ENCODE results near the gene SEMA3A.

Gene SEMA3A

DNA sequence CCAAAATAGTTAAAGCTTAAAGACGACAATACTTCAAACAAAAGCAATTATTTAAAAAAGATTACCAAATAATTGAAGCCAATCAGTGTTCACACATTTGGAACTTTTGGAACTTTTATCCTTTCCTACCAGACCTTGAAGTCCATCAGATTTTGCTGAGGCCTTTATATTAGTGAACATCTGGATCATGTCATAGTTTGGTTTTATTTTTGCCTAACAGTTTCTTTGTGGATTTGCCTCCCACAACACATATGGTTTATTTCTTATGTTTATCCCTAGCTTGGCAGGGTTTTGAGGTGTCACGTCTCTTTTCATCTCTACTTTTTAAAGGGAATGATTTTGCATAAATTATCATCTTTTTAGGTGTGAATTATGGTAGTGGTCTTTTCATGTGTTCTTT, 242.4 kb downstream of the SEMA3A start:
- Mint-ChIP-seq H3K4me3 (no peak overlapping the region), H3K4me1 (no peaks in the 10 kb centered on the region), H3K9me3 (peaks cover 11% of the 10 kb centered on the region), H3K27ac (no peak overlapping the region), H3K36me3 (no peaks in the 10 kb centered on the region)
- ATAC-seq (no peak), DNase-seq (ENCODE audit: low spot score in 2 of 2) (no peak)

DNA sequence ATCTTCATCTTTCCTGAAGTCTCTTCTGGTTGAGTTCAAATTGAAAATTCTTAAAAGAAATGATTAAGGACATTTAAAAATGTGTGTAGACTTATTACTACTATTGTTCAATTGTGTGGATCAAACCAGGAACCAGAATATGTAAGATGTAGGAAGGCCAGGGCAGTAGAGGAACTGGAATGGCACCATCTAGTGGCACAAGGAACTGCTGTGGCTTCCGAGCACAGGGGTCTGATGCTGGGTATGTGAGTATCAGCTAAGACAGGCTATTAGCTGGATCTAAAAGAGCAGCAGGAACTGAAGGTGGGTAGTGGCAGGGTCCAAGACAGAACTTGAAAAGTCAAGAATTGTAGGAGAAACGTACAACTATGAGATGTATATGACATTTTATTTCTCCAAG, 247.3 kb downstream of the SEMA3A start:
- Mint-ChIP-seq H3K4me3 (no peak overlapping the region), H3K36me3 (no peaks in the 10 kb centered on the region), H3K4me1 (no peaks in the 10 kb centered on the region), H3K27ac (no peak overlapping the region), H3K9me3 (peaks cover 4% of the 10 kb centered on the region)
- DNase-seq (ENCODE audit: low spot score in 2 of 2): no peak
- ATAC-seq: no peak

DNA sequence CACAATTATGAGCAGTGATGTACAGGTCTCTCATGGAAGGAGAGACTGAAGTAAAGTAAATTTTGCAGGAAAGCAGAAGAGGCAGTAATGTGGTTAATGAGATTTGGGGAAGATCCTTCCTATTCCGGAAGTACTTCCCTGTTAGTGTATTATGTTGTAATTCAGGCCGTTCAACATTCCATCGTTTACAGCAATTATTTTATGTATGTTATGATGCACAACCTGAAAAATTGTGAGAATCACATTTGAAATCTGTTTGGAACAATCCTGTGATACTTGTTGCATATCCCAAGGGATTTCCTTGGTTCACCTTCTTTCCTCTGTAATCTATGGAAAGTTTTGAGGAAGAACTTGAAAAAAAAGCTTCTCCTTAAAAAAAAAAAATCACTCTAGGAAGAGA, 247.8 kb downstream of the SEMA3A start:
- Mint-ChIP-seq H3K4me3 (no peak overlapping the region), H3K27ac (no peak overlapping the region), H3K9me3 (peaks cover 4% of the 10 kb centered on the region), H3K4me1 (no peaks in the 10 kb centered on the region), H3K36me3 (no peaks in the 10 kb centered on the region)
- DNase-seq (ENCODE audit: low spot score in 2 of 2) (no peak), ATAC-seq (no peak)

DNA sequence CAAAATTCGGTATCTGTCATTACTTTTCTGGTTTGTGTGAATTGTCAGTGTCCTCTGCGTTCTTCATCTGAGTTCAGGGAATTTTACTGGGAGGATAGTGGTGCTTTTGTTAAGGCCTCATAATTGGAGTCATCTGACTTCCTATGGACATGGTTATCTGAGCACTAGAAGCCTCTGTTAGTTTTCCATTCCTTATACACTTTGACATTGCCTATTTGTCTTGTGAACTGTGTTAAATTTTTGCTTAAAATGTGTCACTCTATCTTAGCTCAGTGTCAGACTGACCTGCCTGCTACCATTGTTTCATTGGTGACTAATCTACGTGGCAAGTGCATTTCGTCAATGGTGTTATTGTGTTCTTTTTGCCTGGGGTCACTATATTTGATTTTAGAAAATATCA, 253.3 kb downstream of the SEMA3A start:
- peaks cover 5% of the 10 kb centered on the region for H3K9me3 Mint-ChIP-seq
- H3K4me3 Mint-ChIP-seq: no peak overlapping the region
- no peak for ATAC-seq
- DNase-seq (ENCODE audit: low spot score in 2 of 2): no peak
- H3K27ac Mint-ChIP-seq: no peak overlapping the region
- H3K36me3 Mint-ChIP-seq: no peaks in the 10 kb centered on the region
- no peaks in the 10 kb centered on the region for H3K4me1 Mint-ChIP-seq

DNA sequence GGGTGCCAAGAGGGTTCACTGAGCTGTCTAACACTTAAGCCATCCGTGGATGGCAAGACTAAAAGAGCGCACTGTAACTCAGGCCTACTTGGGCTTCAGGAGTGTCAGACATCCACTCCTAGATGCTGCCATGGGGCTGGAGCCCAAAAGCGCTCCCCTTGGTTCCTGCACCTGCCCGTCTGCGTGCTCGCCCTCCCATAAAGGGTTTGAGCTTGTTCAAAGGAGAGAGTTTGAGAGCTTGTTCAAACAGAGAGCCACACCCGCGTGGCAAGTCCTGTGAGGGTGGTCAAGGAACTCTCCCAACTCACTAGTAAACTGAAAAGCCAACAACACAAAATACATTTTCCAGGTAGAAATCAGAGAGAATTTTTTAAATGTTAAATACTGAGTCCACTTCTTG, 256.7 kb downstream of the SEMA3A start:
- H3K9me3 Mint-ChIP-seq: peaks cover 8% of the 10 kb centered on the region
- no peak for DNase-seq (ENCODE audit: low spot score in 2 of 2)
- ATAC-seq: no peak
- no peaks in the 10 kb centered on the region for H3K36me3 Mint-ChIP-seq
- H3K4me1 Mint-ChIP-seq: no peaks in the 10 kb centered on the region
- H3K27ac Mint-ChIP-seq: no peak overlapping the region
- no peak overlapping the region for H3K4me3 Mint-ChIP-seq

DNA sequence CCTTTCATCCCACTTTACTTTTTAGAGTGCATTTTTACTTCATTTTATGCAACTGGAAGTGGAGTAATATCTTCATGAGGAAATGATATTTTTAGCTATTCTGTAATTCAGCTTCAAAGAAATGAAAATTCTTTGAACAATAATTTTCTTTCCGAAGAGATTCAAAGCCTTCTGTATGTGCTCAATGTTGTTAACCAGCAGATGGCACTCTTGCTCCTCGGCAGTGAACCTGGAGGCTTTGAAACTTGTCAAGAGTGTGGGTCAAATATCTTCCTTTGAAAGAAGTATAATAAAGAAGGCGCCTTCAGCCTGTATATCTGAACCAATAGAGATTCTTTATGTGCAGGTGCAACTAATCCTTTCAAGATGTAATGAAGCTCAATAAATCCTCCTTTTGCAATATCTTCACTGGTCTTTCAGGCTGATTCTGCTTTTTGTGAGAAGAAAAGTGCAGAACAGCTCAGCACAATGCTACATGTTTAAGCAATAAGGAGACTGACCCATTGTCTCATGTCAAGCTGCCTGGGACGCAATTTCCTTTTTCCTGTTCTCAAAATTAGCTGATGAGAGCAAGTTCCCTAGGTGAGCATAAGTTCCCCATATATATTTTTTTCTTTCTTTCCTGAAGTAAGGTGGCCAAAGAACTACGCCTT, 258.4 kb downstream of the SEMA3A start:
- ATAC-seq: no peak
- no peaks in the 10 kb centered on the region for H3K36me3 Mint-ChIP-seq
- H3K27ac Mint-ChIP-seq: no peak overlapping the region
- H3K4me1 Mint-ChIP-seq: no peaks in the 10 kb centered on the region
- DNase-seq (ENCODE audit: low spot score in 2 of 2): no peak
- H3K4me3 Mint-ChIP-seq: no peak overlapping the region
- H3K9me3 Mint-ChIP-seq: peaks cover 12% of the 10 kb centered on the region

DNA sequence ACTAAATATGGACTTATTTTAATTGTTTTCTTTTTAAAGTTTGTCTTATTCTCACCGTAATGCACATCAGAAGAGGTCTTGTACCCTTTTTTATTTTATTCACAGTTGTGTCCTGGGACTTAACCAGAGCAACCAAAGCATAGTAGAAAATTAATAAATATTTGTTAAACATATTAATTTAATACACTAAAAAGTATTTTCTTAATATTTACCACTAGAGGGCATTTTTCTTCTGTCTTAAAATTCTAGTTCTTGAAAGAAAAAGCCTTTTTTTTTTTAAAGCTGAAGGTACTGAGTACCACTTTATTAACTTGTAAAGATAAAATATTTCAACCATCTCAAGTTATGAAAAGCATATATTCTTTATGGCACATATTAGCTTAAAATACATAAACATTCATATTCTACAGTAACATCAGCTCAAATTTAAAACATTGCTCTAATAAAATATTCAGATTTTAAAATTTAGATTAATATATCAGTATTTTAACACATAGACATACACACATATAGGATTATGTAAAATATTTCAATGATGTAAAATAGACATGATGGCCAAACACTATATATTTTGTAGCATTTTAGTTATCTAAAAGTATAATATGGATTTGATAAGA, 260.4 kb downstream of the SEMA3A start:
- no peaks in the 10 kb centered on the region for H3K36me3 Mint-ChIP-seq
- peaks cover 7% of the 10 kb centered on the region for H3K9me3 Mint-ChIP-seq
- H3K27ac Mint-ChIP-seq: no peak overlapping the region
- DNase-seq (ENCODE audit: low spot score in 2 of 2) (no peak), ATAC-seq (no peak)
- H3K4me1 Mint-ChIP-seq: no peaks in the 10 kb centered on the region
- H3K4me3 Mint-ChIP-seq: no peak overlapping the region

DNA sequence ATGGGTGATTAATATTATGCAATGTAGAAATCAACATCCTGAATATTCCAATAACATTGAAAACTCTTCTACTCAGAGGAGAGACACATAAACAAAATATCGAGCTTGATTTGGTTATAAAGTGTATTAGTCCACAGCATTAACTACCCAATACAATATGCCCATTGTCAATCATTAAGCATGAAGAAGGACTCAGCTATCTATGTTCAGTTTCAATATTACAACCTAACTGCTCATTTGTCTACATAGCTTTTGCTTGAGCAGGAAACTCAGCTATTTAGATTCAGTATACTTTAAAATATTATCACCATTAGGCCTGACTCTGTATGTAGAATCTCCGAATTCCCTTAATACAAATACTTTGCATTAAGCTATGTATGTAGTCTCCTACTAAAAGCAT, 262.6 kb downstream of the SEMA3A start:
- no peaks in the 10 kb centered on the region for H3K36me3 Mint-ChIP-seq
- H3K9me3 Mint-ChIP-seq: peaks cover 7% of the 10 kb centered on the region
- ATAC-seq: no peak
- DNase-seq (ENCODE audit: low spot score in 2 of 2): no peak
- no peak overlapping the region for H3K27ac Mint-ChIP-seq
- H3K4me3 Mint-ChIP-seq: no peak overlapping the region
- no peaks in the 10 kb centered on the region for H3K4me1 Mint-ChIP-seq

DNA sequence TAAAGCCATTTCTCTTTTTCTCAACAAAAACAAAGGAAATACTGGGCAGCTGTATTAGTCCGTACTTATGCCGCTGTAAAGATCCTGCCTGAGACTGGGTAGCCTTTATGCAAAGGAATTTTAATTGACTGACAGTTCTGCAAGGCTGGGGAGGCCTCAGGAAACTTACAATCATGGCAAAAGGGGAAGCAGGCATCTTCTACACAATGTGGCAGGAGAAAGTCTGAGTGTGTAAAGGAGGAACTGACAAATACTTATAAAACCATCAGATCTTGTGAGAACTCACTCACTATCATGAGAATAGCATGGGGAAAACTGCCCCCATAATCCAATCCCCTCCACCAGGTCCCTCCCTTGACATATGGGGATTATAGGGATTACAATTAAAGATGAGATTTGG, 264.3 kb downstream of the SEMA3A start:
- DNase-seq (ENCODE audit: low spot score in 2 of 2): no peak
- Mint-ChIP-seq H3K4me3 (no peak overlapping the region), H3K36me3 (no peaks in the 10 kb centered on the region), H3K9me3 (peaks cover 7% of the 10 kb centered on the region), H3K4me1 (no peaks in the 10 kb centered on the region), H3K27ac (no peak overlapping the region)
- ATAC-seq: no peak

DNA sequence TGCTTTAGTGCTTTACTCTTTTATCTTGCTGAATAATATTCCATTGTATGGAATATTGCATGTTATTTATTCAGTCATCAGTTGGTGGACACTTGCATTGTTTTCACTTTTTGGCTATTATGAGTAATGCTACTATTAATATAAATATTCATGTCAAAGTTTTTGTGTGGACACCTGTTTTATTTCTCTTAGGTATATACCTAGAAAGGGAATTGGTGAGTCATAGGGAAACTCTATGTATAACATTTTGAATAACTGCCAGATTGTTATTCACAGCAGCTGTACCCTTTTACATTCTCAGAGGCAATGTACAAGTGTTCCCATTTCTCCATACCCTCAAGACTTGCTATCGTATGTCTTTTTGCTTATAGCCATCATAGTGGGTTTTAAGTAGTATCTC, 268.7 kb downstream of the SEMA3A start:
- no peaks in the 10 kb centered on the region for H3K36me3 Mint-ChIP-seq
- ATAC-seq (no peak), DNase-seq (ENCODE audit: low spot score in 2 of 2) (no peak)
- H3K9me3 Mint-ChIP-seq: no peaks in the 10 kb centered on the region
- no peak overlapping the region for H3K27ac Mint-ChIP-seq
- no peaks in the 10 kb centered on the region for H3K4me1 Mint-ChIP-seq
- H3K4me3 Mint-ChIP-seq: no peak overlapping the region

DNA sequence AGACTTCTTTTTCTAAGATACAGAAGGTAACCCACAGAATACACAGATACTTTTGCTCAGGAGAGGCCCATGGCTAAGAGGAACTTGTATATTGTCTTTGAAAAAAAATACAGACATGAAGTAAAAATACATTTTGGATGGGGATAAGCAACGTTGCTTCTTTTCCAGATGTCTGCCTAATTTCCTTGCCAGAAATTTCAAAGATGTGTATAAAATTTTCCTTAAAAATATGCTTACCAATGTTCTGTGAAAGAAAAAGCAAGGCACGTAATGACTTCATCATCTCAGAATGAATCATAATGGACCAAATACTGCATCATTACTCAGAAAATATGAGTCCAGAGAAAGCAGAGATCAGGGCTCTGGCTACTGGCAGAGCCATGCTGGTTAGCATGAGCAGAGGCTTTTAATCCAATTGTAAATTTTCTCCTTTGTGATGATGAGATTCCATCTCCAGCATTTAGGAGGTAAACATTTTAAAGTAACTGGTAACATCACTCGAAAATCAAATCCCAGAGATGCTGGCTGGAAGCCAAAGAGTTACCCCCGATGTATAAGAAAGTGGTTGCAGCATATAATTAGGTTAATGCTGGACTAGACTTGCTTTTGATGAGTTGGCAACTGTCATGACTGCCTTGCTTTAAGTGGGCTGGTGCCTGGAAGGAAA, 272.5 kb downstream of the SEMA3A start:
- H3K9me3 Mint-ChIP-seq: peaks cover 11% of the 10 kb centered on the region
- H3K36me3 Mint-ChIP-seq: no peaks in the 10 kb centered on the region
- ATAC-seq (no peak), DNase-seq (ENCODE audit: low spot score in 2 of 2) (no peak)
- H3K4me1 Mint-ChIP-seq: no peaks in the 10 kb centered on the region
- H3K27ac Mint-ChIP-seq: no peak overlapping the region
- H3K4me3 Mint-ChIP-seq: no peak overlapping the region

DNA sequence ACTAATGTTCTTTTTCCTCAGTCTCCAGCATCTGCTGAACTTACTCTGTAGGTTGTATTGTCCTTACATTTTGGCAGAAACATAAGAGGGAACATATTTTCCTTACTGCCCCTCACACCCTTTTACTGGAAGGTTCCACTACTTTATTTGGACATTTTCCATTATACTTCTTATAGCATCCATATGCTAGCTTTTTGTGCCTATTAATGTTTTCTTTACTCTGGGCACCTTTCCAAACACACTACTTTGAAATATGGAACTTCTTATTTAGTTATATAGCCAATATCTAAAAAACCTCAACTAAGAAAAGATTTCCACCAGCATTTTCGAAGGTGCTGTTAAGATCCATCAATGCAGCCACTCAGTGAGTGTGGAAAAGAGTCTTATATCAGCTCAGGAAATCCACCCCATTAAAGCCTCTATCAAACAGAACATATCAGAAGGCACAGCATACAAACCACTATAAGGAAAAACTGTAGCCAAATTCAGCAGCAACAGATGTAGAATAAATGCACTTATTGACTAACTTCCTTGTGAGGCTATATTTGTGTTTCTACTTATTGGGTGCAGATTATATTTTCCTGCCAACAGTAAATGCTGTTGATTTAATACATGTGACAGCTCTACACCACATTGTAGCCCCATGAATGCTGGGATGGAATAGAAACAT, 273.2 kb downstream of the SEMA3A start:
- peaks cover 11% of the 10 kb centered on the region for H3K9me3 Mint-ChIP-seq
- ATAC-seq (no peak), DNase-seq (ENCODE audit: low spot score in 2 of 2) (no peak)
- no peak overlapping the region for H3K4me3 Mint-ChIP-seq
- no peaks in the 10 kb centered on the region for H3K36me3 Mint-ChIP-seq
- no peaks in the 10 kb centered on the region for H3K4me1 Mint-ChIP-seq
- H3K27ac Mint-ChIP-seq: no peak overlapping the region

DNA sequence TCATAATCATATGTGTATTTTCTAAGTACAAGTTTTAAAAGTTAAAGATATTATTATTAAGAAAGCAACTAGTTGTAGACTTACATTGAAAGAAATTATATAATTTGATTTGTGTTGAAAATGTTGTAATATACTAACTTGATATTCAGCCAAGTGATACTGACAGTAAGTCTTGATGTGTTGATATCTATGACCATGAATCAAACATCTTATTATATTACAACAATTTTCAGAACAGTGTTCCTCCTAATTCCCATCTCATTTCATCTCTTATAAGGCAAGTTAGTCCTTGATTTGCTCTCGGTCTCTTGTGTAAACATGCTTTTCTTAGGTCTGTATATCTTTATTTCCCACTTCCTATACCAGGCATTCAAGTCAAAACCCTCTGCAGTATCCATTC, 276.4 kb downstream of the SEMA3A start:
- H3K4me1 Mint-ChIP-seq: no peaks in the 10 kb centered on the region
- DNase-seq (ENCODE audit: low spot score in 2 of 2): no peak
- H3K9me3 Mint-ChIP-seq: peaks cover 14% of the 10 kb centered on the region
- ATAC-seq: no peak
- H3K4me3 Mint-ChIP-seq: no peak overlapping the region
- H3K36me3 Mint-ChIP-seq: no peaks in the 10 kb centered on the region
- no peak overlapping the region for H3K27ac Mint-ChIP-seq

DNA sequence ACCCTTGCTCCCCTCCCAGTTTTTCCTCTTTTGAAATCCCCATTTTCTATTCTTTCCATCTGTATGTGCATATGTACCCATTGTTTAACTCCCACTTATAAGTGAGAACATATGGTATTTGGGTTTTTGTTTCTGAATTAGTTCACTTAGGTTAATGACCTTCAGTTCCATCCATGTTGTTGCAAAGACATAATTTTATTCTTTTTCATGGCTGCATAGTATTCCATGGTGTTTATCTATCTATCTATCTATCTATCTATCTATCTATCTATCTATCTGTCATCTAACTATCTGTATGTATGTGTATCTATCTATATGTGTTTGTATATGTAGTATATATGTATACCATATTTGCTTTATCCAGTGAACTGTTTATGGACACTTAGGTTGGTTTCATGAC, 281.4 kb downstream of the SEMA3A start:
- DNase-seq (ENCODE audit: low spot score in 2 of 2): no peak
- Mint-ChIP-seq H3K4me3 (no peak overlapping the region), H3K4me1 (no peaks in the 10 kb centered on the region), H3K36me3 (no peaks in the 10 kb centered on the region), H3K9me3 (peaks cover 7% of the 10 kb centered on the region), H3K27ac (no peak overlapping the region)
- ATAC-seq: no peak

DNA sequence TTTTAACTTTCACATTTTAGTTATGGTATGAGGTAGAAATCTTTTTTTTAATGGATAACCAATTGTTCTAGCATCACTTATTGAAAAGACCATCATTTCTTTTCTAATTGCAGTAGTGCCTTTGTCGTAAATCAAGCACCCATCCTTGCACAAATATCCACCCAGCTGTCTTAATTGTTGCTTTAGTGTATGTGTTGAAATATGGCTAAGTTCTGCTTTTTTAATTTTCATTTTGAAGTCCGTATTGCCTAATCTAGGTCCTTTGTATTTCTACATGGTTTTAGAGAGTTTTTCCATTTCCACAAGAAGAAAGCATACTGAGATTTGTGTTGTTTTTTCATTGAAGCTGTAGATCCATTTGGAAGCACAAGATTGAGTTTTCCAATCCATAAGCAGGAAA, 286.1 kb downstream of the SEMA3A start:
- no peak overlapping the region for H3K27ac Mint-ChIP-seq

More for the DNA sequence above, 286.1 kb downstream of the SEMA3A start:
- DNase-seq (ENCODE audit: low spot score in 2 of 2): no peak
- H3K4me1 Mint-ChIP-seq: no peaks in the 10 kb centered on the region
- ATAC-seq: no peak
- H3K4me3 Mint-ChIP-seq: no peak overlapping the region
- H3K36me3 Mint-ChIP-seq: no peaks in the 10 kb centered on the region
- H3K9me3 Mint-ChIP-seq: peaks cover 10% of the 10 kb centered on the region

All from stimulated activated effector memory CD8-positive, alpha-beta T cell treated with anti-CD3 and anti-CD28 coated beads, Interleukin-12 subunit alpha, Interleukin-12 subunit beta, amount 100 ng/mL, for 72 hours (primary cell).